A673 (cell line): ENCODE measurements around the gene IL10. TPM values are rescaled to one million over a fixed set of nuclear protein-coding genes. Genes with fewer than 3 reads are reported as not detected.
A peak's percentile ranks its signal among the peaks of the same experiment; 100 is the strongest.
"Not testable (repeated sequence)": the region's sequence is repeated elsewhere in the genome, so short reads cannot be mapped to it uniquely, and the experiment has no call there.

Experiments used
- BruUV-seq: library from RNA; stranded (reverse); fragments of 400-500 nt; replicated peaks from 2 replicates; lab custom pipeline; 2021; lab: Mats Ljungman, UMichigan
- CTCF ChIA-PET: fragments of 300-600 bp; sonication (Branson Sonifier 250); formaldehyde crosslinking; loops from one replicate; lab custom pipeline; 2022; ENCODE audit warnings: antibody characterized with exemption; lab: Charles Lee
- POLR2A ChIA-PET: fragments of 300-600 bp; sonication (Branson Sonifier 250); formaldehyde crosslinking; loops from one replicate; lab custom pipeline; 2022; ENCODE audit warnings: antibody characterized with exemption; ENCODE audit not compliant: low non-redundant PET; lab: Charles Lee
- DNase-seq: peaks from one replicate; pipeline ENCODE4 v3.0.0-alpha.2; 2015; ENCODE audit warnings: low spot score
- H3K27ac ChIP-seq: fragments of 200-600 bp; sonication (generic); 2 replicates; pipeline ENCODE4 v1.5.1; 2016; ENCODE audit warnings: mixed run types, low read depth, mild to moderate bottlenecking, mixed read lengths, antibody characterized with exemption, low read length; ENCODE audit not compliant: poor library complexity, severe bottlenecking
- H3K27me3 ChIP-seq: fragments of 200-600 bp; sonication (generic); replicated peaks from 2 replicates; pipeline ENCODE4 v1.6.1; 2017; ENCODE audit warnings: mixed run types, low read depth, mild to moderate bottlenecking, mixed read lengths, antibody characterized with exemption, low read length; ENCODE audit not compliant: insufficient read depth, poor library complexity
- H3K36me3 ChIP-seq: fragments of 200-600 bp; sonication (generic); 2 replicates; pipeline ENCODE4 v1.6.1; 2016; ENCODE audit warnings: mixed run types, mild to moderate bottlenecking, mixed read lengths, antibody characterized with exemption, low read length; ENCODE audit not compliant: insufficient read depth, poor library complexity, severe bottlenecking
- H3K4me1 ChIP-seq: fragments of 200-600 bp; sonication (generic); 2 replicates; pipeline ENCODE4 v1.6.1; 2017; ENCODE audit warnings: mixed run types, mild to moderate bottlenecking, mixed read lengths, antibody characterized with exemption, low read length; ENCODE audit not compliant: insufficient read depth, poor library complexity, severe bottlenecking
- H3K4me3 ChIP-seq: fragments of 200-600 bp; sonication (generic); 2 replicates; pipeline ENCODE4 v1.5.1; 2016; ENCODE audit warnings: low read depth, mixed run types, mild to moderate bottlenecking, mixed read lengths, low read length; ENCODE audit not compliant: poor library complexity, severe bottlenecking
- H3K9me3 ChIP-seq: fragments of 200-600 bp; sonication (generic); 2 replicates; pipeline ENCODE4 v1.6.1; 2016; ENCODE audit warnings: mixed run types, low read depth, mild to moderate bottlenecking, mixed read lengths, antibody characterized with exemption, low read length; ENCODE audit not compliant: poor library complexity, severe bottlenecking
- EZH2 ChIP-seq: fragments of 200-600 bp; sonication (generic); IDR thresholded peaks from 2 replicates; pipeline ENCODE4 v1.6.1; 2017; ENCODE audit warnings: borderline replicate concordance, low read depth, mild to moderate bottlenecking, mixed read lengths, antibody characterized with exemption, low read length; ENCODE audit not compliant: poor library complexity, severe bottlenecking
- intact Hi-C: fragments of 100-400 bp; cut with micrococcal nuclease; formaldehyde crosslinking; loops from one replicate; pipeline ENCODE4 v1.10.0; 2022; ENCODE audit not compliant: unreplicated experiment
- total RNA-seq: library from RNA; stranded (reverse); gene quantifications from 2 replicates; pipeline ENCODE4 v1.2.3, GENCODE V29; 2021
- TF ChIP-seq, protein P1 (sequence below): fragments of 300-800, 200-600 bp; sonication (generic); conservative IDR thresholded peaks from 2 replicates; pipeline ENCODE4 v1.5.1; 2017; ENCODE audit warnings: low read depth, mild to moderate bottlenecking, antibody characterized with exemption, low read length, moderate library complexity, mixed read lengths

IL10 gene
- total RNA-seq, 1 experiment from 2014 or later: not detected

DNA sequence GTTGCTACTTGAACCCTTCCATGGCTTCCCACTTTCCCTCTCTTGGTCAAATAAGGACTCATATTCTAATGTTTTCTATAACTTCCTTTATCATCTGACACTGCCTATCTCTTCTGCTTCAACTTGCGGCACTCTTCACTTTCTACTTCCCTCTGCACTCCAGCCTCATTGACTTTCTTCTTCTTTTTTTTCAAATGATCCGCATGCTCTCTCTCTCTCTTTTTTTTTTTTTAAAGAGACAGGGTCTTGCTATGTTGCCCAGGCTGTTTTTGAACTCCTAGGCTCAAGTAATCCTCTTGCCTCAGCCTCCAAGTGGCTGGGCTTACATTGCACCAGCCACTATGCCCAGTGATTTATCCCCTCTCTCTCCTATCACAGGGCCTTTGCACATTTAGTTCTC is 7.3 kb upstream of the IL10 start:
- POLR2A ChIA-PET: no interaction called here

DNA sequence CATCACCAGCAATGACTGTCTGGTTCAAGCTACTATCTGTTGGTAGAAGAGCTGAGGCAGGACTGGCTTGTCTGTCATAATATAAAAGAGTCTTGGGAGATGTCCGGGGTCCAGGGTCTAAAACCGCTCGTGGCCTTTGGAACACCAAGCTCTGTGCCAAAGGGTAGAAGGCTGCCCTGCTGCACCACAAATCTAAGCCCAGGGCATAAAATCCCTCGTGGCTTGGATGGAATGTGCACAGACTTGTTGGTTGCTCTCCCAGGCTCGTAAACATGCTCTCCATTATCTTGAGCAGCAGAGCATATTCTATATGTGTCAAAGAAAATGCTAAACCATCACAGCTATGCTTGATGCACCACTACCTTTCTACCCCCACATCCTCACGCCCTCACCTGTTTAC is 6.6 kb upstream of the IL10 start:
- POLR2A ChIA-PET, CTCF ChIA-PET, H3K36me3 ChIP-seq, H3K4me3 ChIP-seq, H3K27me3 ChIP-seq, H3K9me3 ChIP-seq, BruUV-seq, DNase-seq, intact Hi-C loops, H3K27ac ChIP-seq, H3K4me1 ChIP-seq: not testable (repeated sequence)

More for the DNA sequence above, 7.3 kb upstream of the IL10 start:
- CTCF ChIA-PET: no interaction called here
- Histone ChIP-seq H3K9me3 (no peaks in the 10 kb centered on the region), H3K4me1 (no peaks in the 10 kb centered on the region), H3K4me3 (no peak overlapping the region), H3K27me3 (peaks cover 4% of the 10 kb centered on the region), H3K36me3 (no peaks in the 10 kb centered on the region), H3K27ac (no peak overlapping the region)
- no peak for DNase-seq
- no TSS peak for BruUV-seq
- TF ChIP-seq, protein P1, sequence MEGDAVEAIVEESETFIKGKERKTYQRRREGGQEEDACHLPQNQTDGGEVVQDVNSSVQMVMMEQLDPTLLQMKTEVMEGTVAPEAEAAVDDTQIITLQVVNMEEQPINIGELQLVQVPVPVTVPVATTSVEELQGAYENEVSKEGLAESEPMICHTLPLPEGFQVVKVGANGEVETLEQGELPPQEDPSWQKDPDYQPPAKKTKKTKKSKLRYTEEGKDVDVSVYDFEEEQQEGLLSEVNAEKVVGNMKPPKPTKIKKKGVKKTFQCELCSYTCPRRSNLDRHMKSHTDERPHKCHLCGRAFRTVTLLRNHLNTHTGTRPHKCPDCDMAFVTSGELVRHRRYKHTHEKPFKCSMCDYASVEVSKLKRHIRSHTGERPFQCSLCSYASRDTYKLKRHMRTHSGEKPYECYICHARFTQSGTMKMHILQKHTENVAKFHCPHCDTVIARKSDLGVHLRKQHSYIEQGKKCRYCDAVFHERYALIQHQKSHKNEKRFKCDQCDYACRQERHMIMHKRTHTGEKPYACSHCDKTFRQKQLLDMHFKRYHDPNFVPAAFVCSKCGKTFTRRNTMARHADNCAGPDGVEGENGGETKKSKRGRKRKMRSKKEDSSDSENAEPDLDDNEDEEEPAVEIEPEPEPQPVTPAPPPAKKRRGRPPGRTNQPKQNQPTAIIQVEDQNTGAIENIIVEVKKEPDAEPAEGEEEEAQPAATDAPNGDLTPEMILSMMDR: no peak
- TF ChIP-seq EZH2: no peak
- intact Hi-C loops: no loop called here

DNA sequence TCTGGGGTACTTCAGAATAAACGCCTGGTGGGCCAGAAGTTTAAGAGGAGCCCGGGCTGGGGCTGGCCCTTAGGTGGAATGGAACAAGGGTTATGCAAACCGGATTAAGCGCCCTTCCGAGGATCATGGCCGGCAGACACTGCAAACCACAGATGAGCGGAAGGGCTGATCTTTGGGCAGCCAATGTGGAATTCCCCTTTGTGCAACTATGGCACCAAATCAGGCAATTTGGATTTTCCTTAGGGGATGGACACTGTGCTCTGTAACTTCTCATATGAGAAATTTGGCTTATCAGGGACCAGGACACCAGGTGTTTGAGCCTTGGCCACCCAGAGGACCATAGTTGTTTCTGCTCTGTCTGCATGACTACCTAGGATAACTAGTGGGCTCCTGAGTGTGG is 5.7 kb upstream of the IL10 start:
- CTCF ChIA-PET: no interaction called here

DNA sequence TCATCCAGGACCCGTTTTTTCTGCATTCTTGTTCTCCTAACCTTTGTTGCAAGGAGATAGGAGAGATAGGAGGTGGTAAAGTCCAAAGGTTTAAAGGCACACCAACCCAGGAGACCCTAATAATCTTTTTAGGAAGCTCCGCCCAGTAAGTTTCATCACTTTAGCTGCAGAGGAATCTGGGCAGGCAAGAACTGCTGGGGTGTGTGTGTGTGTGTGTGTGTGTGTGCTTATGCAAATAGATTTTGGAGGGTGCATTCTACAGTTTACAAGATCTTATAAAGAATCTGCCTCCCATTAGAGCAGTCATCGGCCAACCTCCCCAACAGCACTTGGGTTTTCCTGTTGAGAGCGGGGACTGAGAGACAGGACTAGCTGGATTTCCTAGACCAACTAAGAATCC is 3.9 kb upstream of the IL10 start:
- intact Hi-C loops: no loop called here

More for the DNA sequence above, 5.7 kb upstream of the IL10 start:
- H3K4me1 ChIP-seq: no peaks in the 10 kb centered on the region
- intact Hi-C loops: no loop called here
- peaks cover 4% of the 10 kb centered on the region for H3K27me3 ChIP-seq
- no peak for TF ChIP-seq EZH2
- TF ChIP-seq, protein P1: no peak
- DNase-seq: no peak
- H3K27ac ChIP-seq: no peak overlapping the region
- no peaks in the 10 kb centered on the region for H3K36me3 ChIP-seq
- no peaks in the 10 kb centered on the region for H3K9me3 ChIP-seq
- POLR2A ChIA-PET: interaction anchor here (0.6 kb wide), 1 partner anchor 11 kb away, joined by 3 read pairs; no protein-coding TSS in a partner anchor
- BruUV-seq: no TSS peak
- no peak overlapping the region for H3K4me3 ChIP-seq

More for the DNA sequence above, 3.9 kb upstream of the IL10 start:
- POLR2A ChIA-PET: no interaction called here
- Histone ChIP-seq H3K27ac (no peak overlapping the region), H3K4me3 (no peak overlapping the region), H3K4me1 (no peaks in the 10 kb centered on the region), H3K9me3 (no peaks in the 10 kb centered on the region), H3K27me3 (peaks cover 4% of the 10 kb centered on the region), H3K36me3 (no peaks in the 10 kb centered on the region)
- DNase-seq: peak; percentile 9
- CTCF ChIA-PET: no interaction called here
- no TSS peak for BruUV-seq
- TF ChIP-seq, protein P1: no peak
